EL (cell line): ENCODE measurements around the gene USP30.
"Not testable (repeated sequence)": the region's sequence is repeated elsewhere in the genome, so short reads cannot be mapped to it uniquely, and the experiment has no call there.

ENCODE experiments used
- DNase-seq: peaks from one replicate; pipeline ENCODE4 v3.0.0-alpha.2; 2016

USP30 gene

GRCh38 chr12:109053382-109054123 lies 1.2 kb downstream of the USP30 start:
- peak; percentile 18 for DNase-seq

DNA sequence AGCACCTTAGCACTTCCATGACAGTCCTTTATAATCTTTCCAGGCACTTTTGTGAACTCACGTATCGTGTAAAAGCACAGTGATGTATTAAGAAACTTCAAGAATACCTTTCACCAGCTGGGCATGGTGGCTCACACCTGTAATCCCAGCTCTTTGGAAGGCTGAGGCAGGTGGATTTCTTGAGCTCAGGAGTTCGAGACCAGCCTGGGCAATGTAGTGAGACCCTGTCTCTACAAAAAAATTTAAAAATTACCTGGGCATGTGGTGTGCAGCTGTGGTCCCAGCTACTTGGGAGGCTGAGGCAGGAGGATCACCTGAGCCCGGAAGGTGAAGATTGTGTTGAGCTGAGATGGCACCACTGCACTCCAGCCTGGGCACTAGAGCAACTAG lies 1.7 kb downstream of the USP30 start:
- DNase-seq = not testable (repeated sequence)

DNA sequence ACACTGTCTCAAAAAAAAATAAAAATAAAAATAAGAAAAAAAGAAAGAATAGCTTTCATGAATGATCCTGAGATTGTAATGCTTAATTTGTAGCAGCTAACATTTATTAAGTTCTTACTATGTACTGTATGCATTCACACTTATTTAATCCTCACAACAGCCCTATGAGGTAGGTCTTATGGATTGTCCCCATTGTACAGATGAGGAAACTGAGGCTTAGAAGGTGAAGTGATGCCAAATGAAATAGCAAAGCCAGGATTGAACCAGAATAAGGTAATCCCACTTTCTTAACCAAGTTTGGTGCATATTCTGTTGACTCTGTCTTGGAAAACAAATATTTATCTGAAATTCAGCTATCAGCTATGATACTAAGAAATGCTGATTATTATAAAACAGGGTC lies 2.1 kb downstream of the USP30 start:
- DNase-seq = no peak

DNA sequence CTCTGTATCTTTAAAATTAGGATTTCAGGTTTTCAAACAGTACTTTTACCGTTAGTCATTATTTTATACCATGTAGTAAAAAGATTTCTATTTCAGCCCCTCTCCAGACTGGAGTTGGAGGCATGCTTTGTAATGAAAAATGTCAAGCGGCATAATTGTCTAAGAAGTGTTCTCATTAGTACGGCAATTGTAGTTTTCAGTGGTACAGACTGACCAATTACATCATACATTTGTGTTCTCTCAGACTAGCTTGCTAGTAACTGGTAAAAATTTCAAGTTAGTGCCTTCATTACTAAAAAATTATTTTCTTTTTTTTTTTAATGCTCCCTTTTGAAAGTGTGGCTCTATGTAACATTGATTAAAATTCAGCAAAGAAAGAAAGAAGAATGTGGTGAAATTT lies 4.5 kb downstream of the USP30 start:
- DNase-seq = no peak

DNA sequence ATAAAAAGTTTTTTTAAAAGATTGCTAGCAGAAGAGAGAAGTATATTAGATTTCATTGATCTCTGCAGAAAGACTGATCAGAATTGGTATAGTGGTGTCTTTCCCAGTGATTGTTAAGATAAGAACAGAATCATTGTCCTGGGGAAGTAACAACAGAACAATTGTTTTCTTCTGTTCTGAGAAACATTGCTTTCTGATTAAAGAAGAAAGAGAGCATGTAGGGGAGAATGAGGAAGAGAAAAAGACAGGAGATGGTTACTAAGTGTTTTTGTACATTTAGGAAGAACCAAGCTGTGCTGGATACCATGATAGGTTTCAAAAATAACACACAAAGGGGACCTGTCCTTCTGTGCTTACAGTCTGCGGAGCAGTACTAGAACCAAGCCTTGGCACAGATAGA lies 5.0 kb downstream of the USP30 start:
- no peak for DNase-seq

GRCh38 chr12:109058773-109059172 lies 6.4 kb downstream of the USP30 start:
- DNase-seq = no peak

DNA sequence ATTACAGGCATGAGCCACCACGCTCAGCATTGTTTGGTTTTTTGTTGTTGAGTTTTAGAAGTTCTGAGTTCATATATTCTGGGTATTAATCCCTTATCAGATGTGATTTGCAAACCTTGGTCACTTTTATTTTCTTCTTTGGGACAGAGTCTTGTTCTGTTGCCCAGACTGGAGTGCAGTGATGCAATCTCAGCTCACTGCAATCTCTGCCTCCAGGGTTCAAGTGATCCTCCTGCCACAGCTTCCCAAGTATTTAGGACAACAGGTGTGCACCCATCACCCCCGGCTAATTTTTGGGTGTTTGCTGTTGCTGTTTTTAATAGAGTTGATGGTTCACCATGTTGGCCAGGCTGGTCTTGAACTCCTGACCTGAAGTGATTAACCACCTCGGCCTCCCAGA lies 11.8 kb downstream of the USP30 start:
- DNase-seq = no peak

- no peak for DNase-seq
Observed at GRCh38 chr12:109065154-109065852, 12.9 kb downstream of the USP30 start.

GRCh38 chr12:109065853-109066193 lies 13.4 kb downstream of the USP30 start:
- DNase-seq = no peak

DNA sequence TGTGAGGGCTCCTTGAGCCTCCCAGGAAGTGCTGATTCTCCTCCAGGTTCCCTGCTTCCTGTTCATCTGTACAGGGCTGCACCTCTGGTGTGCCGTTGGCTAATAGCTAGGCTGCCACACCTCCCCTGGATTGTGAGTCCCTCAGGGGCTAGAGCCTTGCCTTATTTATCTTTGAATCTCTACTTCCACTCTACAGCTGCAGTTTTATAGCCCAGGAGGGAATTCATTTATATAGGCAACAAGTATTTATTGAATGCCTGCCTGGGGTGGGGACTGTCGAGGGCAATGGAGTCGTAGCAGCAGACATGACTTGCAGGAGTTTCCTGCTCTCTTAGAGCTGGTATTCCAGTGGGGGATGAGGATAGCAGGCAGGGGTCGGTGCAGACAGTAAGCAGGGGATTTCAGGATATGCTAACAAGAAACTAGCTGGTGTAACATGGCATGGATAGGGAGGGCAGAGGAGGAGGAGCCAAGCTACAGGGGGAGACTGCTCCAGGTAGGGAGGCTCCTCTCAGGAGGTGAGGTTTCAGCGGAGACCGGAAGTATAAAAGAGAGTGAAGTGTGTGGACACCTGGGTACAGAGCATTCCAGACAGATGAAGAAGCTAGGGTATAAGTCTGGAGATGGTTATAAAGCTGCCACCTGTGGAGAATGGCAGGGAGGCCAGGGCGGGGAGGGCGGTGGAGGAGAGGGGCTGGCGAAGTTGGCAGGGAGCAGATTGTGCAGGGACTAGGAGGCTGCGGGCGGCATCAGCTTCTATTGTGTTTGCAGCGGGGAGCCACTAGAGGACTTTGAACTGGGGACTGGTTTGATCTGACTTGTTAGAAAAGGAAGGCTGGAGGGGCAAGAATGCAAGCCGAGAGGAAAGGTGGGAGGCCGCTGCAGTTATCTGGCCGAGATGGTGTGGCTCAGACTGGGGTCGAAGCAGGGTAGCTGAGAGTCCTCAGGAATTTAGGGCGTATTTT lies 17.2 kb downstream of the USP30 start:
- no peak for DNase-seq

DNA sequence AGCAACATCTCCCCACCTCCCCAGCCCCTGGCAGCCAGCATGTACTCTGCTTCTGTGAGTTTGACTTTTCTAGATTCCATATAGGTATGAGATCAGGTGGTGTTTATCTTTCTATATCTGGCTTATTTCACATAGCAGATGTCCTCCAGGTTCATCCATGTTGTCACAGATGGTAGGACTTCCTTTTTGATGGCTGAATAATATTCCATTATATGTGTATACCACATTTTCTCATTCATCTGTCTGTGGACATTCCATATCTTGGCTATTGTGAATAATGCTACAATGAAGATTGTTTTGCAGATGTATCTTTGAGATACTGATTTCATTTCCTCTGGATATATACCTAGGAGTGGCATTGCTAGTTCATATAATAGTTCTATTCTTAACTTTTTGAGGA lies 22.5 kb downstream of the USP30 start:
- DNase-seq = no peak

DNA sequence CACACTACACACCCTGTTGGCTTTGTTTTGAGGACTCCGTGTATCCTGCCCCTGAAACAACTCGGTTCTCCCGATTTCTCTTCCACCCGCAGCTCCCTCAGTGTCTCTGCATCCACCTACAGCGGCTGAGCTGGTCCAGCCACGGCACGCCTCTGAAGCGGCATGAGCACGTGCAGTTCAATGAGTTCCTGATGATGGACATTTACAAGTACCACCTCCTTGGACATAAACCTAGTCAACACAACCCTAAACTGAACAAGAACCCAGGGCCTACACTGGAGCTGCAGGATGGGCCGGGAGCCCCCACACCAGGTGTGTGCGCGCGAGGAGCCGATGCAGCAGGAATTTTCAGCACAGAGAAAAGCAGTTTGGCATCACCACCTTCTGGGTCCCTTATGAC lies 30.4 kb downstream of the USP30 start:
- no peak for DNase-seq

DNA sequence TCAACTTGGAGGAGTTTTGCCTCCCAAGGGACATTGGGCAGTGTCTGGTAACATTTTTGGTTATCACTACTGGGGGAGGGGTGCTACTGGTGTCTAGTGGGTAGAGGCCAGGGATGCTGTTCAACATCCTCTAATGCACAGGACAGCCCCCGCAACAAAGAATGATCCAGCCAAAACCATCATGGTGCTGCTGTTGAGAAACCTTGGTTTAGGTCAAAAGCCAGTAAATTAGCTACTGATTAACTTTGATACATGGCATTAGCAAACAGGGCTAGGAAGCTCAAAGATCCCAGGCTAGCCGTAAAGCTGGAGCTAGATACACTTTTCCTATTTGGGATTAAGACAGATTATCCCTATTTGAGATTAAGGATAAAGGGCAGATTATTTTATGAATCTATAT lies 32.0 kb downstream of the USP30 start:
- DNase-seq = no peak

DNA sequence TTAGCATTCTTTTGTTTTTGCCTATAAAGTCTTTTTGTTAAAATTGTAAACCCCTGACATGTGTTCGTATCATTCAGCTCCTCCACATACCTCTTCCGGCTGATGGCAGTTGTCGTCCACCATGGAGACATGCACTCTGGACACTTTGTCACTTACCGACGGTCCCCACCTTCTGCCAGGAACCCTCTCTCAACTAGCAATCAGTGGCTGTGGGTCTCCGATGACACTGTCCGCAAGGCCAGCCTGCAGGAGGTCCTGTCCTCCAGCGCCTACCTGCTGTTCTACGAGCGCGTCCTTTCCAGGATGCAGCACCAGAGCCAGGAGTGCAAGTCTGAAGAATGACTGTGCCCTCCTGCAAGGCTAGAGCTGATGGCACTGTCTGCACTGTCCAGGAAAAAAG lies 33.2 kb downstream of the USP30 start:
- DNase-seq = no peak

DNA sequence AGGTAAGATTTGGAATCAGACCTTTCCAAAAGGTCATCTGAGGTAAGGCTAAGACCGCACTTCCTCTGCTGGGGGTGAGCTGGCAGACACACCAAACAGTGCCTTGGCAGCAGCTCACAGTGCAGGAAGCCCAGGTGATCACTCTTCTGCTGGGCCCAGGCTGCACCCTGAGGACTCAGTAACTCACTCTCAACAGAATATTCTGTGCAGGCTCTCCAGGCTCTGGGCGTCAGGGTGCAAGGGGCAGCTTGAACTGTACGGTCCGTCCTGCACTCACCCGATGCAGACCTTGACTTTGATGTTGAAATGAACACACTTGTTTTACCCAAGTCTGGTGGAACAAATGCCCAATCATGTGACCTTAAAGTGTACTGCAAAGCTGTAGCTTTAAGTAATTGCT lies 34.9 kb downstream of the USP30 start:
- no peak for DNase-seq

GRCh38 chr12:109088818-109089217 lies 36.4 kb downstream of the USP30 start:
- peak; percentile 56 for DNase-seq

DNA sequence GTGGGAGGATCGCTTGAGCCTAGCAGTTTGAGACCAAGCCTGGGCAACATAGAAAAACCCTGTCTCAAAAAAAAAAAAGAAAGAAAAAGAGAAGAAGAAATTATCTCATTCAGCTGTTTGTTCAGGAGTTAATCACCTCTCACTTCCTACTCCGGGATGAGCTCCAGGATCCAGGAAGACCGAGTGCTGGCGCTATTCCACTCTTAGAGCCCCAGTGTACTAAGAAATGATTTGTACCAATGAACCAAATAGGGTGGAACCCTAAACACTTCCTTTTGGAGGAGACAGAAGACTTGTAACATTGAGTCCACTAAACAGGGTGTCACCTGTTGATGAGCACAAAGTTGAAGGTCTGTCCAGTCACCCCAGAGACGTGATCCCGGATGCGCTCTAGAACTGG lies 37.3 kb downstream of the USP30 start:
- no peak for DNase-seq

- no peak for DNase-seq
Observed at GRCh38 chr12:109092497-109093021, 40.2 kb downstream of the USP30 start.

GRCh38 chr12:109093022-109093918 lies 40.9 kb downstream of the USP30 start, which contains the start of gene ALKBH2:
Gene ALKBH2 (minus strand): TSS chr12:109093472. CDS start chr12:109092786, 686 bp downstream.
- peak; percentile 91 for DNase-seq

- DNase-seq = no peak
Observed at GRCh38 chr12:109097140-109097434, 44.7 kb downstream of the USP30 start.

- peak; percentile 96 for DNase-seq
Observed at GRCh38 chr12:109097435-109098182, 45.2 kb downstream of the USP30 start, which contains the start of gene UNG. Gene UNG (plus strand): TSS chr12:109097597. CDS start chr12:109097680, 83 bp downstream.
